HG03342 (cell line): ENCODE results near the gene TARS3.
"Not testable (repeated sequence)": the region's sequence is repeated elsewhere in the genome, so short reads cannot be mapped to it uniquely, and the experiment has no call there.

Experiments used
- ATAC-seq: cut with Tn5 transposase; IDR thresholded peaks from one replicate; pipeline ENCODE4 v1.9.1; 2021; ENCODE audit warnings: mild to moderate bottlenecking, moderate library complexity; ENCODE audit not compliant: unreplicated experiment

The TARS3 gene

DNA sequence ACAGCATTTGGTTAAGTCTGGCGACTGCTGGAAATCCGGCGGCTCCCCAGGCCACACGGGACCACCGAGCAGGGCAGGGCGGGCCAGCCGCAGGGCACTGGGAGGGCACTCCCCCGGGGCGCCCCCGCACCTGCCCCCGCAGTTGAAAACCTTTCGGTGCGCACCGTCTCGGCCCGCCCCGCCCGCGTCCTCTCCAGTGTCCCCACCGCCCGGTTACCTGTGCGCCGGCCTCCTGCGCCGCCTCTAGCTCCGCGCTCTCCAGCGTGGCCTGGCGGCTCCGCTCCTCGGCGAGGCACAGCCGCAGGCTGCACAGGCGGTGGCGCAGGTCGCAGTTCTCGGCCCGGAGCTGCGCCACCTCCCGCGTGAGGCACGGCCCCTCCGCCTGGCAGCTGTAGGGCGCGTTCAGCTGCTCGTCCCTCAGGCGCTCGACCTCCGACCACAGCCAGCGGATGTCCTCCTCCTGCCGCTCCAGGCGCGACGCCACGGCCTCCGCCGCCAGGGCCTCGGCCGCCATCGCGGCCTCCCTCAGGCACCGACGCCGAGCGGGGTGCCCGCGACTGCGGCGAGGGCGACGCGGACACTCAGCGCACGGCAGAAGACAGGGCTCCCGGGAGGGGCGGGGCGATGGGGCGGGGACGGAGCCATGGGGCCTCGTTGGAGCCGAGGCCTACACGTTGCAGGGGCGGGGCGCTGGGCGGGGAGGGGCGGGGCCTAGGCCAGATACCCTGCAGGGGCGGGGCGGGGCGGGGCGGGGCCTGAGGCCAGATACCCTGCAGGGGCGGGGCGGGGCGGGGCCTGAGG, at the start of gene TARS3:
TARS3 (minus strand) TSS at position 600 of the 801 bp plus-strand sequence; CDS start at position 514, 86 bp downstream.
- ATAC-seq: peak; percentile 79

- ATAC-seq: no peak
These were observed 49.3 kb upstream of the TARS3 start for GRCh38 chr15:101773496-101774100.

DNA sequence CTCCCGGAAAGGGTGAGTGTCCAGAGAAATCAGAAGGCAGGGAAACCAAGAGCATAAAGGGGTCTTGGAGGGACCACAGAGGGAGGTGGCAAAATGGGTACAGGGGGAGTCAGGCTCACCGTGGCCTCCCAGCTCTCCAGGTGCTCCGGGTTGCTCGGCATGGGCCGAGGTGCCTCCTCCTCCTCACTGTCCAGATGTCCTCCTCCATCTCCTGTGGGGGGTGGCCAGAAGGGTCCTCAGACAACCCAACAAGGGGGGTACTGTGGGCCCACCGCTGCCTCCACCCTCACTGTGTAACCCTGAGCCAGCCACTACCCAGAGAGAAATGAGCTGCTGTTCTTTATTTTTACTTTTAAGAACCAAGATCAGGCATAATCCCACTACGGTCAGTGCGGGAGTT, 48.6 kb upstream of the TARS3 start:
- ATAC-seq: no peak

GRCh38 chr15:101767083-101767640, 42.9 kb upstream of the TARS3 start:
- ATAC-seq: not testable (repeated sequence)

GRCh38 chr15:101765772-101766456, 41.6 kb upstream of the TARS3 start:
- no peak for ATAC-seq

DNA sequence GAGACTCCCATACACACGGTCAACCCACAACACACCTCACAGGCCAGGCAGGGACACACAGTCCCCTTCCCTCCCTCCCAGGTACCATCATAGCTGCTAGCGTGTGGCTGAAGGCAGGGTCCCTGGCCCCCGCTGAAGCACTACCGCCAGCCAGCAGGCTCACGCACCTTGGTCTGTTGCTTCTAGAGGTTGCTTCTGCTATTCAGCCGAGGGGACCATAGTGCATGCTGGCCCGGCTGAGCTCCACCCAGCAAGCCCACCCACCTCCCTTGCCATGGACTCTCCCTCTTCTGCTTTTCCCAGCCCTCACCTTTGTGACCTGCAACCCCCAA, 41.0 kb upstream of the TARS3 start:
- not testable (repeated sequence) for ATAC-seq

DNA sequence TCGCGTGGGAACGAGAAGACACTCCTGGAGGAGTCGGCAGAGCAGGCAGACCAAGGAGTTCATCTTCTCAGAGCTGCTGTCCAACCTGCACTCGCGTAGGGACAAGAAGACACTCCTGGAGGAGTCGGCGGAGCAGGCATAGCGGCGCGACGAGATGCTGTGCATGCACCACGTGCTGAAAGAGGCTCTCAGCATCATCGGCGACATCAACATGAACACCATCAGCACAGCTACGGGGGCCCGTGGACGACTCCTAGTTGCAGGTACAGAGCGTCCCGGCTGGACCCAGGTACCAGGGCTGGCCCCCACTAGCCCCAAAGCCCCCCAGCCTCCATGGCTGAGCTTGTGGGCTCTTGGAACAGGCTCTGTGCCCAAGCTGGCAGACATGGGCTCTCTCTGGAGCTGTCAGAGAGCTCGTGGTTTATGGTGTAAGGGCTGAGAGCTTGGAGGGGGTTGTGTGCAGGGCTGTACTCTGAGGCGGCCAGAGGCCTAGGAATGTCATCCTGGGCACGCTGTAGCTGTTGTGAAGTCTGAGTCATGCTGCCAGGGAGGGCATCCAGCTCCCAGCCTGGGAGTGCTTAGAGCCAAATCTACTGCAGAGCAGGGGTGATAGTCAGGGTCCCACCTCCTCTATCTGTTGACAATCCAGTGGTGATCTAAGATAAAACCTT, 40.5 kb upstream of the TARS3 start:
- not testable (repeated sequence) for ATAC-seq

DNA sequence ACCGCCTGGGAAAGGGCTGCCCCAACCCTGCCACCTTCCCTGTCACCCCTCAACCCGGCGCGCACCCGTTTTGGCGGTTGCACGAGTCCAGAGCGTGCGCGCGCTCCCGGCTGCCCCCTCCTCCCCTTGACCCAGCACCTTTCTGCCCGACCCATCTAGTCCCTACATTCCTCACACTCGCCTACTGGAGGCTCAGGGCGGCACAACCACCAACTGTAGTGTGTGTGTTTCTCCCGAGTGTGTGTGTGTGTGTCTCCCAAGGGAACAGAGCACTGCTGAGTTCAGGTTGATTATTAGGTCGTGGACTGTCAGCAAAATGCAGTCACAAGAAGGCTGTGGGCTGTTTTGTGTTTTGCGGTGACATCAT, 22.4 kb upstream of the TARS3 start:
- ATAC-seq: peak; percentile 32

- not testable (repeated sequence) for ATAC-seq
These were observed 10.6 kb upstream of the TARS3 start for GRCh38 chr15:101734837-101735236.

DNA sequence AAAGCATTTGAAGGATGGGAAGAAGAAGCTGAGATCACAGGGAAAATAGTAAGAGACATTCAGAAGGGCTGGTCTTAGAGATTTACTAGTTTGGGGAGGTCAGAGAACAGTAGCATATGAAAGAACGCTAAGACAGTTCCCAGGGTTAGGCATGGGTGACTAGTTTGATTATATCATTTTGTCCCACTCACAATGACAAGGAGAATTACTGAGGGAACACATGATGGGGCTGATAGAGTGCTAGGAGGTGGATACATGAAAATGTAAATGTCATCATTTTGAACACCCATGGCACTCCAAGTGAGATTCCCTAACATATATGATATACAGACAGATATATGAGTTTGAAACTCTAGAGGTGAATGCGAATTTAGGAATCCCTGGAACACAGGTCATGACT, 9.3 kb upstream of the TARS3 start:
- no peak for ATAC-seq

- ATAC-seq: no peak
These were observed 8.5 kb upstream of the TARS3 start for GRCh38 chr15:101732772-101733171.

GRCh38 chr15:101731746-101732145, 7.5 kb upstream of the TARS3 start:
- ATAC-seq: no peak

DNA sequence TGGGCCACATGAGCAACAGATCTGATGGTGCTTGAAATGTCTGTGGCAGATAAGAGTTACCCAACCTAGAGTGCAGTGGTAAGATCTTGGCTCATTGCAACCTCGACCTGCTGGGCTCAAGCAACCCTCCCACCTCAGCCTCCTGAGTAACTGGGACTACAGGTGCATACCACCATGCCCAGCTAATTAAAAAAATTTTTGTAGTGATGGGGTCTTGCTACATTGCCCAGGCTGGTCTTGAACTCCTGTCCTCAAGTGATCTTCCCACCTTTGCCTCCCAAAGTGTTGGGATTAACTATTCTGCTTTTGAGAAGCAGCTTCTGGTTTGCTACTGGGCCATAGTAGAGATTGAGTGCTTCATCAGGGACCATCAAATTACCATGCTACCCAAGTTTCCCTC, 2.9 kb upstream of the TARS3 start:
- ATAC-seq: no peak

DNA sequence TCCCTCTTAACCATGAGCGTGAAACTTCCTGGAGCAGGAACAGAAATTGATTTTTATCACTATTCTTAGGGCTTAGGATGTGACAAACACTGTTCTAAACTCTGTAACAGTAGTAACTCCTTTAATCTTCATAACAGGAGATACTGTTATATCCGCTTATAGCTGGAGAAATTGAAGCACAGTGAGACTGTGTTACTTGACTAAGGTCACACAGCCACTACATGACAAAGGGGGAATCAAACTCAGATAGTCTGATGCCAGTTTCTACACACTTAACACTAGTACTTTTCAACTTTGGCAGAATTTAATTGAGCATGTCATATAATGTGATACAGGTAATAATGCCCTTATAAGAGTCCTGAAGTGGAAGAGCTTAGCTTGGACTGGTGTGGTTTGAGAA, 800 bp upstream of the TARS3 start:
- ATAC-seq: no peak

GRCh38 chr15:101724675-101725005, 367 bp upstream of the TARS3 start:
- no peak for ATAC-seq

- peak; percentile 44 for ATAC-seq
These were observed 951 bp downstream of the TARS3 start for GRCh38 chr15:101723171-101723873.

GRCh38 chr15:101718896-101719295, 5.4 kb downstream of the TARS3 start:
- no peak for ATAC-seq

GRCh38 chr15:101712078-101712477, 12.2 kb downstream of the TARS3 start:
- no peak for ATAC-seq

- no peak for ATAC-seq
These were observed 13.5 kb downstream of the TARS3 start for GRCh38 chr15:101710806-101711205.

- ATAC-seq: no peak
These were observed 14.8 kb downstream of the TARS3 start for GRCh38 chr15:101709466-101709865.

DNA sequence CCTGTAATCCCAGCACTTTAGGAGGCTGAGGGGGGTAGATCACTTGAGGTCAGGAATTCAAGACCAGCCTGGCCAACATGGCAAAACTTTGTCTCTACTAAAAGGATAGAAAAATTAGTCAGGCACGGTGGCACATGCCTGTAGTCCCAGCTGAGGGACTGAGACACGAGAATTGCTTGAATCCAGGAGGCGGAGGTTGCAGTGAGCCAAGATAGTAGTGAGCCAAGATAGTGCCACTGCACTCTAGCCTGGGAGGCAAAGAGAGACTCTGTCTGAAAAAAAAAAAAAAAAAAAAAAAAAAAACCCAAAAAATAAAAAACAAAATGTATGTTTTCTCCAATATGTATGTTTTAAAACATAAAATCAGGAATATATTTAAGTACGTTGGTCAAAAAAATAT, 16.3 kb downstream of the TARS3 start:
- ATAC-seq: no peak
